ENCODE measurements around the gene SNTA1. TPM values are rescaled to one million over a fixed set of nuclear protein-coding genes. Genes with fewer than 3 reads are reported as not detected.

Gene SNTA1
- total and polyA plus RNA-seq, 7 donors, result 36.6 to 196 (median 139) TPM

DNA sequence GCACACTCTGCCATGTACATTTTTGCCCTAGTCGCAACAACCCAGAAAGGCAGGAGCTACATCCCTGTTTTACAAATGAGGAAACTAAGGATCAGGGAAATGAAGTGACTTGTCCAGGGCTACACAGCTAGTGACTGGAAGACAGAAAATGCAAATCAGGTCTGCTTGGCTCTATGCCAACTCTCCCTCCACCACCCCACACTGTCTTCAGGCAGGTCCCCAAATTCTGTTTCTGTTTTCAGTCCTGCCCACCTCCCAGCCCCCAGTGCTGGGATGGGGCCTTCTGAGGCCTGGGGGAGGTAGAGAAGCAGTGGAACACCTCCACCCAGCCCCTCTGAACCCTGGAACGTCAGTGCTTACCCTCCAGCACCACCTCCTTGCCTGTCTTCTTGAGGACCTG lies 5.1 kb downstream of the SNTA1 start:
- intact Hi-C loops (cut with DNase I), result no loop called here
- peaks cover 42% of the 10 kb centered on the region for H3K4me1 ChIP-seq
- peak overlapping the region; percentile 90 for H3K27ac ChIP-seq
- H3K27me3 ChIP-seq (ENCODE audit: insufficient read depth in 3 of 3, low read length in 2 of 3), result no peaks in the 10 kb centered on the region
- peaks cover 0 to 28% of the 10 kb centered on the region in 2 donors for H3K36me3 ChIP-seq (ENCODE audit: insufficient read depth in 1 of 2, low read depth in 1 of 2)
- no peak overlapping the region for H3K4me3 ChIP-seq
- ATAC-seq (no peak), DNase-seq (no peak)
- TF ChIP-seq, protein P1, sequence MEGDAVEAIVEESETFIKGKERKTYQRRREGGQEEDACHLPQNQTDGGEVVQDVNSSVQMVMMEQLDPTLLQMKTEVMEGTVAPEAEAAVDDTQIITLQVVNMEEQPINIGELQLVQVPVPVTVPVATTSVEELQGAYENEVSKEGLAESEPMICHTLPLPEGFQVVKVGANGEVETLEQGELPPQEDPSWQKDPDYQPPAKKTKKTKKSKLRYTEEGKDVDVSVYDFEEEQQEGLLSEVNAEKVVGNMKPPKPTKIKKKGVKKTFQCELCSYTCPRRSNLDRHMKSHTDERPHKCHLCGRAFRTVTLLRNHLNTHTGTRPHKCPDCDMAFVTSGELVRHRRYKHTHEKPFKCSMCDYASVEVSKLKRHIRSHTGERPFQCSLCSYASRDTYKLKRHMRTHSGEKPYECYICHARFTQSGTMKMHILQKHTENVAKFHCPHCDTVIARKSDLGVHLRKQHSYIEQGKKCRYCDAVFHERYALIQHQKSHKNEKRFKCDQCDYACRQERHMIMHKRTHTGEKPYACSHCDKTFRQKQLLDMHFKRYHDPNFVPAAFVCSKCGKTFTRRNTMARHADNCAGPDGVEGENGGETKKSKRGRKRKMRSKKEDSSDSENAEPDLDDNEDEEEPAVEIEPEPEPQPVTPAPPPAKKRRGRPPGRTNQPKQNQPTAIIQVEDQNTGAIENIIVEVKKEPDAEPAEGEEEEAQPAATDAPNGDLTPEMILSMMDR (IDR thresholded peaks at IDR 0.05), result no peak
- WGBS, 3 donors, result 70 to 82% (median 78%) methylated on average over 2 of the region's 2 CpGs
- no peaks in the 10 kb centered on the region for H3K9me3 ChIP-seq

DNA sequence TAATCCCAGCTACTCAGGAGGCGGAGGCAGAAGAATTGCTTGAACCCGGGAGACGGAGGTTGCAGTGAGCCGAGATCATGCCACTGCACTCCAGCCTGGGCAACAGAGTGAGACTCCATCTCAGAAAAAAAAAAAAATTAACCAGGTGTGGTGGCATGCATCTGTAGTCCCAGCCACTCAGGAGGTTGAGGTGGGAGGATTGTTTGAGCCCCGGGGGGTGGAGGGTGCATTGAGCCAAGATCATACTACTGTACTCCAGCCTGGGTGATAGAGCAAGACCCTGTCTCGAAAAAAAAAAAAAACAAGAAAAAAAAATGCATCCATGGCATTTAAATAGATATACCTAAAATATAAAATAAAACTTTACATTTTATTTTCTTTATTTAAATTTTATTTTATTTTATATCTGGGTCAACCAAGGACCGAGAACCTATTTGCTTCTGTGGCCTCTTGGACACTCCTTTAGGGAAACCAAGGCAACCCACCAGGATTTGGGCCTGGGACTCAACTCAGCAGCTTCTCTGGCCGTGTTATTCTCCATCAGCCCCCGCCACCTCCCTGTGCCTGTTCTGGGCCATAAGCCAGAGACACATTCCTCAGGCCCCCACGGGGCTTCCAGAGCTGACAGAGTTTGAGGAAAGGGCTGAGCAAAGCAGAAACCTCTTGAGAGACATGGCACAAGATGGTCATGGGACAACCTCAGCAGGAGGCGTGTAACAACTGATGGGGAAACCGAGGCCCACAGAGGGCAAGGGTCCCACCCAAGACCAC lies 6.2 kb downstream of the SNTA1 start:
- DNase-seq (peak; percentile 41 to 83), ATAC-seq (peak in 2 of 4 donors; percentile 11 to 13)
- Histone ChIP-seq H3K27me3 (ENCODE audit: insufficient read depth in 3 of 3, low read length in 2 of 3) (no peaks in the 10 kb centered on the region), H3K4me1 (peaks cover 48% of the 10 kb centered on the region), H3K9me3 (no peaks in the 10 kb centered on the region), H3K36me3 (ENCODE audit: insufficient read depth in 1 of 2, low read depth in 1 of 2) (peaks cover 0 to 28% of the 10 kb centered on the region in 2 donors), H3K27ac (peak overlapping the region; percentile 90), H3K4me3 (no peak overlapping the region)
- WGBS, 3 donors, result 52 to 56% (median 54%) methylated on average over 12 of the region's 12 CpGs
- intact Hi-C loops (cut with DNase I), result no loop called here
- TF ChIP-seq, protein P1 (IDR thresholded peaks at IDR 0.05), result no peak

DNA sequence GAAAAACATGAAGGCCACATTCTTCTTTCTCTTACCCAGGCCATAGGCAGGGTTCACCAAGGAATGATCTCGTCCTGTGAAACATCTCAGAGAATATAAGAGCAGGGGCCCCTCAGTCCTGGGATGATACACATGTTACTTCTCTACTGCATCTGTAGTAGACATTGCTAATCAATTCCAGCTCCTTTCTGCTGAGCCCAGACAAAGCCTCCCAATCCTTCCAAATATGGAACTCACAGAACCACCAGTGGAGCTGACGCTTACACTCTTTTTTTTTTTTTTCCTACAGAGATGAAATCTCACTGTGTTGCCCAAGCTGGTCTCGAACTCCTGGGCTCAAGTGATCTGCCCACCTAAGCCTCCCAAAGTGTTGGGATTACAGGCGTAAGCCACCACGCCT lies 9.1 kb downstream of the SNTA1 start:
- no peaks in the 10 kb centered on the region for H3K27me3 ChIP-seq (ENCODE audit: insufficient read depth in 3 of 3, low read length in 2 of 3)
- no peak overlapping the region for H3K4me3 ChIP-seq
- peaks cover 43% of the 10 kb centered on the region for H3K4me1 ChIP-seq
- TF ChIP-seq, protein P1 (IDR thresholded peaks at IDR 0.05), result no peak
- DNase-seq (no peak), ATAC-seq (no peak)
- H3K36me3 ChIP-seq (ENCODE audit: insufficient read depth in 1 of 2, low read depth in 1 of 2), result peaks cover 0 to 28% of the 10 kb centered on the region in 2 donors
- 81 to 93% (median 91%) methylated on average over 5 of the region's 5 CpGs for WGBS, 3 donors
- peak overlapping the region; percentile 98 for H3K27ac ChIP-seq
- intact Hi-C loops (cut with DNase I), result no loop called here
- H3K9me3 ChIP-seq, result no peaks in the 10 kb centered on the region

DNA sequence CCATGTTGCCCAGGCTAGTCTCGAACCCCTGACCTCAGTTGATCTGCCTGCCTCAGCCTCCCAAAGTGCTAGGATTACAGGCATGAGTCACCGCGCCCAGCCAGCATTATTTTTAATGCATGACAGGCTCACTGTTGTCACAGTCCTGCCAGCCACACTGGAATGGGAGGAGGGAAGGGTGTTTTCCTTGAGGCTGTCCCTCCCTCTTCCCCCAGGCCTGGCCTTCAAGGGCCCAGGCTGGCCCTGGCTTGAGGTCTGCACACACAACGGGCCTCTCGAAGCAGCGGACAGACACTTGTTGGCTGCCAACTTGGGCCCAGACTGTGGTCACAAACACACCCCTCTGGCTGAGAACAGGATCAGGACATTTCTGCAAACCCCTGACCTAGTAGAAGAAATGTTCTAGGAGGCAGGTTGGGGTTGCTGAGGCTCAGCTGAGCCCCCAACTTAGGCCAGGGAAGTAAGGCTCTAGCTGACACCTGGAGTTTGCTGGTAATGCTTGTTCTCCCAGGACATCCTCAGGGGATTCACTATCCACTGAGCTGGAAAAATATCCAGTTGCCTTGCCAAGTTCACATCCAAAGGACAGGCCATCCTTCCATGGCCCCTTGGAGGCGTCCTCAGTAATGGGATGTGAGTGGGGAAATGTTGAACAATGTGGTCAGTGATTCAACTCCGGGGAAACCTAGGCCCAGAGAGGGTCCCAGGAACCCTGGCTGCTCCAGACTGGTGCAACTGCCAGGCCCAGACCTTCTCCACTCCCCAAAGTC lies 9.9 kb downstream of the SNTA1 start:
- Histone ChIP-seq H3K27ac (peak overlapping the region; percentile 98), H3K36me3 (ENCODE audit: insufficient read depth in 1 of 2, low read depth in 1 of 2) (peaks cover 0 to 24% of the 10 kb centered on the region in 2 donors), H3K4me1 (peaks cover 45% of the 10 kb centered on the region), H3K9me3 (no peaks in the 10 kb centered on the region), H3K4me3 (no peak overlapping the region), H3K27me3 (ENCODE audit: insufficient read depth in 3 of 3, low read length in 2 of 3) (no peaks in the 10 kb centered on the region)
- ATAC-seq, result peak; percentile 93 to 98 (median 94)
- DNase-seq, result peak; percentile 81 to 95
- WGBS, 3 donors, result 27 to 41% (median 33%) methylated on average over 8 of the region's 8 CpGs
- intact Hi-C loops (cut with DNase I), result no loop called here
- TF ChIP-seq, protein P1 (IDR thresholded peaks at IDR 0.05), result no peak
